Activated CD8-positive, alpha-beta memory T cell treated with anti-CD3 and anti-CD28 coated beads, Interleukin-2, amount 10 ng/mL, durations not matched to agents 7 days and 5 days (primary cell): ENCODE data around the gene PAFAH2. TPM values are rescaled to one million over a fixed set of nuclear protein-coding genes. Genes with fewer than 3 reads are reported as not detected.

Source experiments
- ATAC-seq: fragments of 150-1000 bp; cut with Tn5 transposase; one replicate; pipeline ENCODE4 v1.10.0; 2021; ENCODE audit warnings: moderate library complexity
- CTCF ChIA-PET: fragments of 350-600 bp; sonication (Branson Sonifier 250); formaldehyde crosslinking; loops from one replicate; lab custom pipeline; 2021; ENCODE audit warnings: antibody characterized with exemption; lab: Charles Lee
- DNase-seq: peaks from one replicate; pipeline ENCODE4 v3.0.0-alpha.2; 2020
- H3K27ac Mint-ChIP-seq: one replicate; pipeline ENCODE4 v1.8.0; 2021; ENCODE audit warnings: mild to moderate bottlenecking, mixed read lengths
- H3K27me3 Mint-ChIP-seq: one replicate; pipeline ENCODE4 v1.8.0; 2021; ENCODE audit warnings: mixed read lengths
- H3K36me3 Mint-ChIP-seq: one replicate; pipeline ENCODE4 v1.8.0; 2021; ENCODE audit warnings: mild to moderate bottlenecking, mixed read lengths
- H3K4me1 Mint-ChIP-seq: one replicate; pipeline ENCODE4 v1.8.0; 2021; ENCODE audit warnings: mixed read lengths
- H3K4me3 Mint-ChIP-seq: one replicate; pipeline ENCODE4 v1.8.0; 2021; ENCODE audit warnings: mild to moderate bottlenecking, moderate library complexity, mixed read lengths
- H3K9me3 Mint-ChIP-seq: one replicate; pipeline ENCODE4 v1.8.0; 2022; ENCODE audit warnings: low read depth, mixed read lengths
- total RNA-seq, 2 experiments: library from RNA; stranded (reverse); gene quantifications; one replicate each; pipeline ENCODE4 v1.2.3, GENCODE V29; 2021

The PAFAH2 gene
- total RNA-seq, 2 experiments from 2014 or later = 9.0 to 9.2 TPM

- no peak overlapping the region for H3K4me3 Mint-ChIP-seq
- CTCF ChIA-PET = interaction anchor here (1.2 to 2.3 kb wide), 5 partner anchors 8 to 142 kb away, joined by 3 to 11 read pairs (median 5); partner anchors contain the start of gene ZNF593
- no peak overlapping the region for H3K27ac Mint-ChIP-seq
- H3K9me3 Mint-ChIP-seq = no peaks in the 10 kb centered on the region
- H3K36me3 Mint-ChIP-seq = no peaks in the 10 kb centered on the region
- no peaks in the 10 kb centered on the region for H3K4me1 Mint-ChIP-seq
- DNase-seq = no peak
- no peaks in the 10 kb centered on the region for H3K27me3 Mint-ChIP-seq
- no peak for ATAC-seq
Measured at GRCh38 chr1:26027716-26028489, 30.0 kb upstream of the PAFAH2 start.

GRCh38 chr1:26025517-26025916 is 27.7 kb upstream of the PAFAH2 start:
- H3K4me3 Mint-ChIP-seq = no peak overlapping the region
- H3K36me3 Mint-ChIP-seq = no peaks in the 10 kb centered on the region
- CTCF ChIA-PET = interaction anchor here (1.7 to 2.3 kb wide), 2 partner anchors 11 kb away, joined by 4 to 11 read pairs; no protein-coding TSS in a partner anchor
- H3K9me3 Mint-ChIP-seq = no peaks in the 10 kb centered on the region
- ATAC-seq (no peak), DNase-seq (no peak)
- H3K4me1 Mint-ChIP-seq = no peaks in the 10 kb centered on the region
- no peak overlapping the region for H3K27ac Mint-ChIP-seq
- no peaks in the 10 kb centered on the region for H3K27me3 Mint-ChIP-seq

GRCh38 chr1:26025060-26025459 is 27.2 kb upstream of the PAFAH2 start:
- H3K36me3 Mint-ChIP-seq = no peaks in the 10 kb centered on the region
- H3K9me3 Mint-ChIP-seq = no peaks in the 10 kb centered on the region
- ATAC-seq = no peak
- peaks cover 3% of the 10 kb centered on the region for H3K4me1 Mint-ChIP-seq
- H3K27ac Mint-ChIP-seq = no peak overlapping the region
- H3K4me3 Mint-ChIP-seq = no peak overlapping the region
- DNase-seq = no peak
- CTCF ChIA-PET = interaction anchor here (1.3 to 1.7 kb wide), 2 partner anchors 9 to 12 kb away, joined by 3 to 4 read pairs; no protein-coding TSS in a partner anchor
- H3K27me3 Mint-ChIP-seq = peaks cover 3% of the 10 kb centered on the region

GRCh38 chr1:26023826-26024225 is 26.0 kb upstream of the PAFAH2 start:
- Mint-ChIP-seq H3K9me3 (no peaks in the 10 kb centered on the region), H3K27ac (no peak overlapping the region)

GRCh38 chr1:26023009-26023408 is 25.1 kb upstream of the PAFAH2 start:
- H3K27ac Mint-ChIP-seq = no peak overlapping the region
- CTCF ChIA-PET = interaction anchor here (1.1 kb wide), 1 partner anchor 26 kb away, joined by 4 read pairs; the partner anchor contains the start of gene PAFAH2

More at GRCh38 chr1:26023826-26024225, 26.0 kb upstream of the PAFAH2 start:
- no peak overlapping the region for H3K4me3 Mint-ChIP-seq
- ATAC-seq = no peak
- H3K4me1 Mint-ChIP-seq = peaks cover 10% of the 10 kb centered on the region
- CTCF ChIA-PET = interaction anchor here (0.6 to 1.7 kb wide), 3 partner anchors 11 to 146 kb away, joined by 3 to 4 read pairs (median 3); partner anchors contain the start of gene ZNF593
- H3K36me3 Mint-ChIP-seq = no peaks in the 10 kb centered on the region
- no peak for DNase-seq
- peaks cover 3% of the 10 kb centered on the region for H3K27me3 Mint-ChIP-seq

GRCh38 chr1:26022404-26022779 is 24.5 kb upstream of the PAFAH2 start:
- no peak for ATAC-seq
- DNase-seq = no peak
- H3K27ac Mint-ChIP-seq = no peak overlapping the region
- H3K4me3 Mint-ChIP-seq = no peak overlapping the region
- peaks cover 10% of the 10 kb centered on the region for H3K4me1 Mint-ChIP-seq
- peaks cover 3% of the 10 kb centered on the region for H3K27me3 Mint-ChIP-seq
- H3K36me3 Mint-ChIP-seq = no peaks in the 10 kb centered on the region
- CTCF ChIA-PET = interaction anchor here (1.1 to 1.3 kb wide), 2 partner anchors 12 to 25 kb away, joined by 4 to 5 read pairs; partner anchors contain the start of gene PAFAH2
- no peaks in the 10 kb centered on the region for H3K9me3 Mint-ChIP-seq

More at GRCh38 chr1:26023009-26023408, 25.1 kb upstream of the PAFAH2 start:
- Mint-ChIP-seq H3K36me3 (no peaks in the 10 kb centered on the region), H3K27me3 (peaks cover 3% of the 10 kb centered on the region), H3K4me1 (peaks cover 10% of the 10 kb centered on the region), H3K4me3 (no peak overlapping the region), H3K9me3 (no peaks in the 10 kb centered on the region)
- no peak for ATAC-seq
- DNase-seq = no peak

GRCh38 chr1:26021647-26022403 is 24.0 kb upstream of the PAFAH2 start, which contains the start of gene EXTL1:
Gene EXTL1 (plus strand): TSS chr1:26021775. CDS start chr1:26022647, 872 bp downstream.
- Mint-ChIP-seq H3K4me1 (peaks cover 10% of the 10 kb centered on the region), H3K4me3 (no peak within 1 kb of the TSS), H3K27me3 (peaks cover 3% of the 10 kb centered on the region), H3K9me3 (no peaks in the 10 kb centered on the region), H3K27ac (no peak within 1 kb of the TSS), H3K36me3 (no peaks in the 10 kb centered on the region)
- CTCF ChIA-PET = interaction anchor here (0.7 to 1.3 kb wide), 3 partner anchors 12 to 908 kb away, joined by 4 to 5 read pairs (median 4); partner anchors contain the start of gene PAFAH2
- DNase-seq = no peak
- no peak for ATAC-seq

GRCh38 chr1:26020941-26021646 is 23.2 kb upstream of the PAFAH2 start:
- Mint-ChIP-seq H3K36me3 (no peaks in the 10 kb centered on the region), H3K9me3 (no peaks in the 10 kb centered on the region), H3K27ac (no peak overlapping the region), H3K4me3 (no peak overlapping the region), H3K27me3 (peaks cover 3% of the 10 kb centered on the region), H3K4me1 (peaks cover 10% of the 10 kb centered on the region)
- DNase-seq = no peak
- no peak for ATAC-seq
- CTCF ChIA-PET = interaction anchor here (0.7 to 1.3 kb wide), 2 partner anchors 13 to 909 kb away, joined by 4 to 5 read pairs; no protein-coding TSS in a partner anchor

- ATAC-seq (no peak), DNase-seq (no peak)
- H3K27me3 Mint-ChIP-seq = peaks cover 3% of the 10 kb centered on the region
- H3K4me1 Mint-ChIP-seq = peaks cover 10% of the 10 kb centered on the region
- H3K27ac Mint-ChIP-seq = no peak overlapping the region
- H3K9me3 Mint-ChIP-seq = no peaks in the 10 kb centered on the region
- no peaks in the 10 kb centered on the region for H3K36me3 Mint-ChIP-seq
- no peak overlapping the region for H3K4me3 Mint-ChIP-seq
- CTCF ChIA-PET = interaction anchor here (1.4 kb wide), 1 partner anchor 125 kb away, joined by 4 read pairs; no protein-coding TSS in a partner anchor
Measured at GRCh38 chr1:26020330-26020768, 22.5 kb upstream of the PAFAH2 start.

- Mint-ChIP-seq H3K27ac (no peak overlapping the region), H3K4me3 (no peak overlapping the region), H3K4me1 (peaks cover 10% of the 10 kb centered on the region), H3K36me3 (no peaks in the 10 kb centered on the region), H3K9me3 (no peaks in the 10 kb centered on the region), H3K27me3 (peaks cover 3% of the 10 kb centered on the region)
- DNase-seq (peak; percentile 53), ATAC-seq (peak; percentile 60)
- CTCF ChIA-PET = interaction anchor here (1.1 to 1.4 kb wide), 2 partner anchors 10 to 124 kb away, joined by 3 to 4 read pairs; no protein-coding TSS in a partner anchor
Measured at GRCh38 chr1:26019641-26020315, 21.9 kb upstream of the PAFAH2 start.

- no peak for DNase-seq
- Mint-ChIP-seq H3K4me3 (no peak overlapping the region), H3K36me3 (no peaks in the 10 kb centered on the region), H3K9me3 (no peaks in the 10 kb centered on the region), H3K27ac (no peak overlapping the region), H3K27me3 (peaks cover 6% of the 10 kb centered on the region), H3K4me1 (peaks cover 10% of the 10 kb centered on the region)
- no peak for ATAC-seq
- CTCF ChIA-PET = interaction anchor here (1.0 to 2.2 kb wide), 4 partner anchors 19 to 122 kb away, joined by 3 to 6 read pairs (median 4); partner anchors contain the start of gene PAFAH2
Measured at GRCh38 chr1:26017606-26018005, 19.7 kb upstream of the PAFAH2 start.
